Glutamatergic neuron (in vitro differentiated cells): ENCODE data around the gene SUV39H2. TPM values are rescaled to one million over a fixed set of nuclear protein-coding genes. Genes with fewer than 3 reads are reported as not detected.
A peak's percentile ranks its signal among the peaks of the same experiment; 100 is the strongest.

Source experiments
- DNase-seq: peaks from one replicate; pipeline ENCODE4 v3.0.0; 2022
- H3K27ac Mint-ChIP-seq: one replicate; pipeline ENCODE4 v1.8.0; 2020; ENCODE audit warnings: mild to moderate bottlenecking, mixed read lengths, inconsistent platforms; ENCODE audit not compliant: unreplicated experiment
- H3K27me3 Mint-ChIP-seq: one replicate; pipeline ENCODE4 v1.8.0; 2020; ENCODE audit warnings: mild to moderate bottlenecking, moderate library complexity, mixed read lengths, inconsistent platforms; ENCODE audit not compliant: unreplicated experiment
- H3K36me3 Mint-ChIP-seq: one replicate; pipeline ENCODE4 v1.8.0; 2020; ENCODE audit warnings: mild to moderate bottlenecking, mixed read lengths, inconsistent platforms; ENCODE audit not compliant: unreplicated experiment
- H3K4me1 Mint-ChIP-seq: one replicate; pipeline ENCODE4 v1.8.0; 2020; ENCODE audit warnings: mild to moderate bottlenecking, low read depth, mixed read lengths, inconsistent platforms; ENCODE audit not compliant: unreplicated experiment
- H3K4me3 Mint-ChIP-seq: one replicate; pipeline ENCODE4 v1.8.0; 2020; ENCODE audit warnings: mild to moderate bottlenecking, mixed read lengths, inconsistent platforms; ENCODE audit not compliant: unreplicated experiment
- H3K9me3 Mint-ChIP-seq: one replicate; pipeline ENCODE4 v1.8.0; 2020; ENCODE audit warnings: mild to moderate bottlenecking, moderate library complexity, mixed read lengths, inconsistent platforms; ENCODE audit not compliant: unreplicated experiment
- CTCF ChIP-seq: fragments of 200-600 bp; sonication (generic); IDR thresholded peaks from one replicate; pipeline ENCODE4 v1.5.0; 2021; ENCODE audit not compliant: partially characterized antibody, unreplicated experiment
- total RNA-seq: library from RNA; stranded (reverse); fragmentation: NEBNext Ultra II Directional; extraction: Animal tissue kit (Norgen Biotek cat#: 25700); gene quantifications from one replicate; pipeline ENCODE4 v1.2.1, GENCODE V29; 2021; ENCODE audit not compliant: unreplicated experiment

The SUV39H2 gene
- total RNA-seq, 1 donor from 2014 or later = 15.1 TPM

- no peak for TF ChIP-seq CTCF
- H3K36me3 Mint-ChIP-seq = no peaks in the 10 kb centered on the region
- H3K4me3 Mint-ChIP-seq = peak overlapping the region; percentile 92
- peaks cover 20% of the 10 kb centered on the region for H3K4me1 Mint-ChIP-seq
- peaks cover 11% of the 10 kb centered on the region for H3K27me3 Mint-ChIP-seq
- H3K27ac Mint-ChIP-seq = peak overlapping the region; percentile 18
- DNase-seq = no peak
- peaks cover 6% of the 10 kb centered on the region for H3K9me3 Mint-ChIP-seq
These were observed 1.6 kb downstream of the SUV39H2 start for GRCh38 chr10:14880229-14880628.

DNA sequence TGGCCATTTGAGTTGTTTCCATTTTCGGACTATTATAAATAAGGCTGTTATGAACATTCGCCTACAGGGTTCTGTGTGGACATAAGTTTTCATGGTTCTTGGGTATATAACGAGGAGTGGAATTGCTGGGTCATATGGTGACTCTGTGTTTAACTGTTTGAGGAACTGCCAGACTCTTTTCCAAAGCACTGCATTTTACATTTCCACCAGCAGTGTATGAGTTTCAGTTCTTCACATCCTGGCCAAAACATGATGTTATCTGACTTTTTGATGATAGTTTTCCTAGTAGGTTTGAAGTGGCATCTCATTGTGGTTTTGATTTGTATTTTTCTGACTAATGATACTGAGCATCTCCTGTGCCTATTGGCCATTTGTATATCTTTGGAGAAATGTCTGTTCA, 5.4 kb downstream of the SUV39H2 start:
- Mint-ChIP-seq H3K4me1 (peaks cover 8% of the 10 kb centered on the region), H3K9me3 (peaks cover 4% of the 10 kb centered on the region), H3K27ac (no peak overlapping the region), H3K4me3 (no peak overlapping the region), H3K36me3 (no peaks in the 10 kb centered on the region), H3K27me3 (peaks cover 2% of the 10 kb centered on the region)
- no peak for TF ChIP-seq CTCF
- DNase-seq = no peak

DNA sequence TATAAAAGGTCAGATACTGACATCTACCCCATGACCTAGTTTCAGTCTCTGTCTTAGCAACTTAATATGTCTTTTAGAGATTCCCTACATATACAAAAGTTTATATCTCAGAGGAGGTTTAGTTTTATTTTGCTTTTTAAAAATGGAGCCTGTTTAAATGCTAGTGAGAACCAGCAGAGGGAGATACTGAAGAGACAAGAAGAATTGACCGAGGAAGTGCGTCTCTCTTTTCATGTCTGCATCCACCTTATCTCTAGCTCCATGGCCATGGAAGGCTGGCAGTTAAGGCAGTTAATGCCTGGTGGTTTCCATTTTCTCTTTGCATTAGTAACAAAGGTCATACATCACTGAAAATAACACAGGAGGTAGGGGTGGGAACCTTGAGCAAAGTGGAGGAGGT, 10.7 kb downstream of the SUV39H2 start:
- peak; percentile 40 for TF ChIP-seq CTCF
- Mint-ChIP-seq H3K36me3 (no peaks in the 10 kb centered on the region), H3K4me3 (no peak overlapping the region), H3K27ac (no peak overlapping the region), H3K27me3 (no peaks in the 10 kb centered on the region), H3K4me1 (no peaks in the 10 kb centered on the region), H3K9me3 (peaks cover 2% of the 10 kb centered on the region)
- DNase-seq = no peak

DNA sequence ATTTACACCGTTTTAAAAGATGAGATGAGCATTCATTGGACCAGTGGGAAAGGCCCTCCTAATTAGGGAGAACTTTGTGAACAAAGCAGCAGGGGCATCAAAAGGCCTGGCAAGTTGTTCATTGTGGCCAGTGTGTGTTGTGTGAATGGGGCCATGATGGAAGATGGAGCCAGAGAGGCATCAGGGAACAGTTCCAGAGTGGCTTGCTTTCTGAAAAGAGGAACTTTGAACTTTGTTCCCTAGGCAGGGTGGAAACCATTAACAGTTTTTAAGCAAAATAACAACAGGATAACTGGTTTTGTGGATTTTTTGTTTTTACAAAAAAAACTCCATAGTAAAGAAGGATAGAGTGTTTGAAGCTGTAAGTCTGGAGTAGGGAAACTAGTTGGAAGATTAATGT, 12.5 kb downstream of the SUV39H2 start:
- Mint-ChIP-seq H3K4me1 (no peaks in the 10 kb centered on the region), H3K9me3 (peaks cover 2% of the 10 kb centered on the region), H3K36me3 (no peaks in the 10 kb centered on the region), H3K4me3 (no peak overlapping the region), H3K27me3 (no peaks in the 10 kb centered on the region), H3K27ac (no peak overlapping the region)
- no peak for TF ChIP-seq CTCF
- DNase-seq = no peak

- no peak for DNase-seq
- Mint-ChIP-seq H3K27ac (no peak overlapping the region), H3K36me3 (peaks cover 7% of the 10 kb centered on the region), H3K9me3 (peaks cover 2% of the 10 kb centered on the region), H3K4me1 (no peaks in the 10 kb centered on the region), H3K4me3 (no peak overlapping the region), H3K27me3 (no peaks in the 10 kb centered on the region)
- peak; percentile 74 for TF ChIP-seq CTCF
These were observed 25.7 kb downstream of the SUV39H2 start for GRCh38 chr10:14904316-14904732.
